ENCODE results near the gene KRTAP16-1.
"Not testable (repeated sequence)": the region's sequence is repeated elsewhere in the genome, so short reads cannot be mapped to it uniquely, and the experiment has no call there.

KRTAP16-1 gene

DNA sequence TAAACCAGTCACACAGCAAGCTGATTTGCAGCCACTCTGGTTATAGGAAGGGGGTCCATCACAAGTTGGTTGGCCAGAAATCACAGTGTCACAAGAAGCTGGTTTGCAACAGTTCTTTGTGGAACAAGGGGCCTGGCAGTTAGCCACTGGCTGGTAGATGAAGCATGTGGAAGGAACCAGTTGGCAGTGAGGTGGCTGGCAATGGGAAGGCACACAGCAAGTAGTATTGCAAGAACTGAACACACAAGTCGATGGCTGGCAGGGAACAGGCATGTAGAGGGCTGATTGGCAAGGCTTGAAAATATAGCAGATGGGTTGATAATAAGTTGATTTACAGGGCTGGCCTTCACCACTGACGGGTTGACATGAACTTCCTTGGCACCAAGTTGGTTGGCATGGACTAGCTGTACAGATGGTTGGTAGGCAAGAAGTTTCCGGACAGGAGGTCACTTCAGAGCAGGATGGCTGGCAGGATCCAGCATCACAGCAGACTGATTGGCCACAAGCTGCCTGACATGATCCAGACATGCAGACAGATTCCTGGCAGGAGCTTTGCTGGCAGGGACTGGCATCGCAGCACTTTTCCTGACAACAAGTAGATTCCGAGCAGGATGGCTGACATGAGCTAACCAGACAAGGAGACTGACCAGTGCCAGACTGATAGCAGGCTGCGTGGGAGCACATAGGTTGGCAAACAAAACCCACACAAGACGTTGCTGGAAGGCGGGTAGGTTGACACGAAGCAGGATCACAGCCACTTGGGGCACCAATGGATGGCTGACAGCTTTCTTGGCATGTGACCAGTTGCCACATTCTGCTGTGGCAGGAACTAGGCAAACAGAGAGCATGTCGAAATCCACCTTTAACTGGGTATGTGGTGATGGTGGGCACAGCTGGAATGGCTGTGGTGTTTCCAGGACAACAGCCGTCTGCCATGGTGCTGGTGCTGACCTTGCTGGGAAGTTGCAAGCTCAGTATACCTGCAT is 6.9 kb downstream of the KRTAP16-1 start, which contains the start of gene KRTAP29-1:
Gene KRTAP29-1 (minus strand): TSS at position 936 of the 986 bp plus-strand sequence. CDS start 0 bp downstream, at position 936.
- H3K4me3 Mint-ChIP-seq = no peak within 1 kb of the TSS
- peaks cover 2% of the 10 kb centered on the region for H3K4me1 Mint-ChIP-seq (ENCODE audit: low read depth)
- H3K9me3 Mint-ChIP-seq = peaks cover 8% of the 10 kb centered on the region
- no peak for DNase-seq (ENCODE audit: low spot score)
- H3K27ac Mint-ChIP-seq = no peak within 1 kb of the TSS
- no peaks in the 10 kb centered on the region for H3K27me3 Mint-ChIP-seq (ENCODE audit: low read depth)
- H3K36me3 Mint-ChIP-seq (ENCODE audit: low read depth) = no peaks in the 10 kb centered on the region

- H3K27ac Mint-ChIP-seq = no peak overlapping the region
- no peak overlapping the region for H3K4me3 Mint-ChIP-seq
- H3K27me3 Mint-ChIP-seq (ENCODE audit: low read depth) = no peaks in the 10 kb centered on the region
- no peaks in the 10 kb centered on the region for H3K4me1 Mint-ChIP-seq (ENCODE audit: low read depth)
- H3K36me3 Mint-ChIP-seq (ENCODE audit: low read depth) = no peaks in the 10 kb centered on the region
- no peak for DNase-seq (ENCODE audit: low spot score)
- H3K9me3 Mint-ChIP-seq = peaks cover 8% of the 10 kb centered on the region
Observed at GRCh38 chr17:41301204-41301790, 7.8 kb downstream of the KRTAP16-1 start.

- Mint-ChIP-seq H3K4me1 (ENCODE audit: low read depth) (no peaks in the 10 kb centered on the region), H3K27ac (no peak overlapping the region), H3K9me3 (peaks cover 8% of the 10 kb centered on the region), H3K4me3 (no peak overlapping the region), H3K27me3 (ENCODE audit: low read depth) (no peaks in the 10 kb centered on the region), H3K36me3 (ENCODE audit: low read depth) (no peaks in the 10 kb centered on the region)
- DNase-seq (ENCODE audit: low spot score) = no peak
Observed at GRCh38 chr17:41298458-41299135, 10.5 kb downstream of the KRTAP16-1 start.

GRCh38 chr17:41296846-41297245 is 12.3 kb downstream of the KRTAP16-1 start:
- Mint-ChIP-seq H3K9me3 (peaks cover 8% of the 10 kb centered on the region), H3K4me1 (ENCODE audit: low read depth) (no peaks in the 10 kb centered on the region), H3K4me3 (no peak overlapping the region), H3K36me3 (ENCODE audit: low read depth) (no peaks in the 10 kb centered on the region), H3K27me3 (ENCODE audit: low read depth) (no peaks in the 10 kb centered on the region), H3K27ac (no peak overlapping the region)
- no peak for DNase-seq (ENCODE audit: low spot score)

DNA sequence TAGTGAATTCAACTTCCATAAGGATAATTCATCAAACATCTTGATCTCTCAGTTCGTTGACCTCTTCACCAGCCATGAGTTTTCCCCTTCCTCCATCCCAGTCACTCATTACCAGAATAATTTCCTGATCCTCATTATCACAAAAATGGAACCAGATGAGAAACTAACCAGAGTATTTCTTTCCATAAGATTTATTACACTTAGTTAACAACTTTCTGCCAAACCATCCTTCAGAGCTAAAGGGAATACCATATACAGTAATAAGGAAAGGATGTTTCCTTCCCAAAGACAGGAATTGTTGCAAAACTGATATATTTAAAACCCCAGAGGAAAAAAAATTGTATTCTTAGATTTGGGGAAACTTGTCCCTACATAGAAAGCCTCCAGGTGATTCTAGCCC is 15.1 kb downstream of the KRTAP16-1 start:
- H3K27ac Mint-ChIP-seq = no peak overlapping the region
- H3K27me3 Mint-ChIP-seq (ENCODE audit: low read depth) = no peaks in the 10 kb centered on the region
- H3K4me3 Mint-ChIP-seq = no peak overlapping the region
- H3K4me1 Mint-ChIP-seq (ENCODE audit: low read depth) = no peaks in the 10 kb centered on the region
- no peaks in the 10 kb centered on the region for H3K9me3 Mint-ChIP-seq
- DNase-seq (ENCODE audit: low spot score) = no peak
- H3K36me3 Mint-ChIP-seq (ENCODE audit: low read depth) = no peaks in the 10 kb centered on the region

DNA sequence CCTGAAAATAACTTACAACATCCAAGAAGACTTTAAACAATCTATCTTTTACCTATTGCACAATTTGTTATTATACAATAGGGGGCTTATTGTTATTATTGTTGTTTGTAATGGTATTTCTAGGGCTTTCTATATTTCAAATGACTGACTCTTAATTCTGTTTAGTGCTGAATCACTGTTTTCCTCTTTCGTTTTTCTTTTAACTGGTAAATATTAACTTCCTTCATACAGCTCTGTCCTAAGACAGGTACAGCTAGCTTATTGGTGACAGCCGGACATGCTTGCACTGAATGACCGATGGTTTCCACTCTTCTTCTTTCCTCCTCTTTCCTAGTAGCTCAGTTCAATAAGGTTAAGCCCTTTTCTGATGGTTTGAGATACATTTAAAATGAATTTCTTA is 22.1 kb downstream of the KRTAP16-1 start:
- Mint-ChIP-seq H3K36me3 (ENCODE audit: low read depth) (no peaks in the 10 kb centered on the region), H3K27me3 (ENCODE audit: low read depth) (peaks cover 3% of the 10 kb centered on the region), H3K9me3 (no peaks in the 10 kb centered on the region), H3K4me3 (no peak overlapping the region), H3K4me1 (ENCODE audit: low read depth) (no peaks in the 10 kb centered on the region), H3K27ac (no peak overlapping the region)
- DNase-seq (ENCODE audit: low spot score) = no peak

GRCh38 chr17:41284546-41284945 is 24.6 kb downstream of the KRTAP16-1 start:
- Mint-ChIP-seq H3K27ac (no peak overlapping the region), H3K36me3 (ENCODE audit: low read depth) (no peaks in the 10 kb centered on the region), H3K4me1 (ENCODE audit: low read depth) (no peaks in the 10 kb centered on the region), H3K27me3 (ENCODE audit: low read depth) (peaks cover 3% of the 10 kb centered on the region), H3K9me3 (no peaks in the 10 kb centered on the region), H3K4me3 (no peak overlapping the region)
- no peak for DNase-seq (ENCODE audit: low spot score)

GRCh38 chr17:41284043-41284442 is 25.1 kb downstream of the KRTAP16-1 start:
- Mint-ChIP-seq H3K36me3 (ENCODE audit: low read depth) (no peaks in the 10 kb centered on the region), H3K4me3 (no peak overlapping the region), H3K27ac (no peak overlapping the region), H3K9me3 (no peaks in the 10 kb centered on the region), H3K27me3 (ENCODE audit: low read depth) (peaks cover 3% of the 10 kb centered on the region), H3K4me1 (ENCODE audit: low read depth) (no peaks in the 10 kb centered on the region)
- no peak for DNase-seq (ENCODE audit: low spot score)

GRCh38 chr17:41278176-41278955 is 30.7 kb downstream of the KRTAP16-1 start:
- Mint-ChIP-seq H3K27me3 (ENCODE audit: low read depth) (peaks cover 8% of the 10 kb centered on the region), H3K27ac (no peak overlapping the region), H3K4me3 (no peak overlapping the region), H3K9me3 (no peaks in the 10 kb centered on the region), H3K4me1 (ENCODE audit: low read depth) (no peaks in the 10 kb centered on the region), H3K36me3 (ENCODE audit: low read depth) (no peaks in the 10 kb centered on the region)
- DNase-seq (ENCODE audit: low spot score) = no peak

GRCh38 chr17:41275648-41276190 is 33.4 kb downstream of the KRTAP16-1 start, which contains the start of gene KRTAP9-7:
Gene KRTAP9-7, plus strand, starts transcription at chr17:41275698. Its CDS starts 0 bp downstream, at chr17:41275698.
- not testable (repeated sequence) for H3K27ac Mint-ChIP-seq

DNA sequence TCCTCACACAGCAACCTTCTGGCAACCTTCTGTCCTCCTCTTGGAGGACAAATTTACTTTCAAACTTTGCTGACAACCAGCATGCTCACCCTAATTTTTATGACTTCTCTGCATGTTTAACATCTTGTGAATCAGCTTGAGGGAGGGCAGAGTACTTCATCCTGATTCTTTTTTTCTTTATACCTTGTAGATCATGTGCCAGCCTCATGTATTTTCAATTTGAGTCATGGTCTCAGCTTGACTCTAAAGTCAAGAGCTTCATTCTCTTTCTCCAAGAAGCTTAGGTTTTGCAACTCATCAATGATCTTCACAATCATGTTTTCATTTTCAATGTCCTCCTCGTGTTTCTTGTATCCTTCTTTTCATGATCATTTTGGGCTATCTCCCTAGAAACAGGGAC is 37.3 kb downstream of the KRTAP16-1 start:
- Mint-ChIP-seq H3K4me1 (ENCODE audit: low read depth) (no peaks in the 10 kb centered on the region), H3K27ac (no peak overlapping the region), H3K27me3 (ENCODE audit: low read depth) (peaks cover 5% of the 10 kb centered on the region), H3K9me3 (no peaks in the 10 kb centered on the region), H3K36me3 (ENCODE audit: low read depth) (no peaks in the 10 kb centered on the region), H3K4me3 (no peak overlapping the region)
- DNase-seq (ENCODE audit: low spot score) = no peak

More at GRCh38 chr17:41275648-41276190, 33.4 kb downstream of the KRTAP16-1 start, which contains the start of gene KRTAP9-7:
- H3K4me1 Mint-ChIP-seq (ENCODE audit: low read depth); H3K36me3 Mint-ChIP-seq (ENCODE audit: low read depth); DNase-seq (ENCODE audit: low spot score); H3K4me3 Mint-ChIP-seq; H3K9me3 Mint-ChIP-seq; H3K27me3 Mint-ChIP-seq (ENCODE audit: low read depth): not testable (repeated sequence)

- H3K4me3 Mint-ChIP-seq; H3K27me3 Mint-ChIP-seq (ENCODE audit: low read depth); H3K36me3 Mint-ChIP-seq (ENCODE audit: low read depth); DNase-seq (ENCODE audit: low spot score); H3K9me3 Mint-ChIP-seq; H3K27ac Mint-ChIP-seq; H3K4me1 Mint-ChIP-seq (ENCODE audit: low read depth): not testable (repeated sequence)
Observed at GRCh38 chr17:41271323-41271722, 37.8 kb downstream of the KRTAP16-1 start.

DNA sequence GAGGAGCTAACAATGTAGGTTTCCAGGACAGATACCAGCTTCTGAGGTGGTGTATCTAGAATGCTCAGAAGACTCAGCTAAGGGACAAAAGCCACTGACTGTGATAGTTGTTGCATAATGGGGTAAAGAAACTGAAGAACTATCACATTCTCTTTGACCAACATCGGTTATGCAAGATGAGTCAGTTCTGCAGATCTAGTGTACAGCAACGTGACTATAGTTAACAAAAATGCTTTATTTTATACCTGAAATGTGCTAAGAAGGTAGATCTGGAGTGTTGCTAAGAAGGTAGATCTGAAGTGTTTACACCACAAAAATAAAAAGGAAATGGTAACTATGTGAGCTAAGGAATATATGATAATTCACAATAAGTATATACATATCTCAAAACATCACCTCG is 41.4 kb downstream of the KRTAP16-1 start:
- Mint-ChIP-seq H3K4me3 (no peak overlapping the region), H3K36me3 (ENCODE audit: low read depth) (no peaks in the 10 kb centered on the region), H3K27ac (no peak overlapping the region), H3K27me3 (ENCODE audit: low read depth) (peaks cover 5% of the 10 kb centered on the region), H3K4me1 (ENCODE audit: low read depth) (no peaks in the 10 kb centered on the region), H3K9me3 (no peaks in the 10 kb centered on the region)
- no peak for DNase-seq (ENCODE audit: low spot score)

Measured in T-helper 2 cell treated with Interferon-gamma antibody and Interleukin-4, amounts not matched to agents 5 μg/mL and 100 μg/mL, for 36 hours (primary cell).